H9 (cell line): ENCODE measurements around the gene ROPN1. TPM values are rescaled to one million over a fixed set of nuclear protein-coding genes. Genes with fewer than 3 reads are reported as not detected.

Experiments
- DNase-seq: peaks from one replicate; pipeline ENCODE4 v3.0.0-alpha.2; 2017
- H2AFZ ChIP-seq: one replicate; pipeline ENCODE4 v1.6.1; 2013; ENCODE audit warnings: mild to moderate bottlenecking, low read length, control low read depth, moderate library complexity
- H2AK5ac ChIP-seq: 2 replicates; pipeline ENCODE4 v1.6.1; 2013; ENCODE audit warnings: low read length, control low read depth, mixed read lengths; ENCODE audit not compliant: insufficient read length
- H2BK120ac ChIP-seq: one replicate; pipeline ENCODE4 v1.6.1; 2013; ENCODE audit warnings: low read depth, mild to moderate bottlenecking, low read length, control low read depth, inconsistent platforms; ENCODE audit not compliant: poor library complexity, severe bottlenecking
- H2BK12ac ChIP-seq: 2 replicates; pipeline ENCODE4 v1.6.1; 2013; ENCODE audit warnings: low read length, control low read depth, mixed read lengths, low read depth; ENCODE audit not compliant: insufficient read length
- H2BK15ac ChIP-seq: 2 replicates; pipeline ENCODE4 v1.6.1; 2013; ENCODE audit warnings: low read depth, low read length, control low read depth
- H2BK20ac ChIP-seq: one replicate; pipeline ENCODE4 v1.6.1; 2013; ENCODE audit warnings: low read depth, mild to moderate bottlenecking, low read length, control low read depth, inconsistent platforms; ENCODE audit not compliant: poor library complexity, severe bottlenecking
- H2BK5ac ChIP-seq: 2 replicates; pipeline ENCODE4 v1.6.1; 2013; ENCODE audit warnings: low read length, control low read depth, mixed read lengths; ENCODE audit not compliant: insufficient read length
- H3K14ac ChIP-seq: 2 replicates; pipeline ENCODE4 v1.6.1; 2013; ENCODE audit warnings: low read length, control low read depth; ENCODE audit not compliant: insufficient read depth
- H3K18ac ChIP-seq: 2 replicates; pipeline ENCODE4 v1.6.1; 2013; ENCODE audit warnings: low read depth, mild to moderate bottlenecking, mixed read lengths, low read length, control low read depth; ENCODE audit not compliant: insufficient read length
- H3K23ac ChIP-seq: 2 replicates; pipeline ENCODE4 v1.6.1; 2013; ENCODE audit warnings: low read length, control low read depth, mixed read lengths, low read depth; ENCODE audit not compliant: insufficient read length
- H3K23me2 ChIP-seq: 2 replicates; pipeline ENCODE4 v1.6.1; 2013; ENCODE audit warnings: low read depth, mild to moderate bottlenecking, mixed read lengths, low read length, control low read depth; ENCODE audit not compliant: insufficient read length, poor library complexity, severe bottlenecking
- H3K27ac ChIP-seq: 2 replicates; pipeline ENCODE4 v1.5.1; 2013; ENCODE audit warnings: low read length, control low read depth, mixed read lengths, low read depth; ENCODE audit not compliant: insufficient read length
- H3K27me3 ChIP-seq: 2 replicates; pipeline ENCODE4 v1.6.1; 2013; ENCODE audit warnings: low read length, control low read depth, inconsistent platforms; ENCODE audit not compliant: insufficient read depth
- H3K4ac ChIP-seq: 2 replicates; pipeline ENCODE4 v1.6.1; 2013; ENCODE audit warnings: low read depth, mild to moderate bottlenecking, control low read depth, inconsistent platforms, low read length, moderate library complexity
- H3K4me1 ChIP-seq: 2 replicates; pipeline ENCODE4 v1.6.1; 2013; ENCODE audit warnings: low read length, control low read depth, inconsistent platforms; ENCODE audit not compliant: insufficient read depth
- H3K4me2 ChIP-seq: 2 replicates; pipeline ENCODE4 v1.6.1; 2013; ENCODE audit warnings: low read length, control low read depth, mixed read lengths; ENCODE audit not compliant: insufficient read length, insufficient read depth
- H3K56ac ChIP-seq: 2 replicates; pipeline ENCODE4 v1.6.1; 2013; ENCODE audit warnings: low read depth, mild to moderate bottlenecking, mixed read lengths, low read length, control low read depth; ENCODE audit not compliant: insufficient read length
- H3K79me1 ChIP-seq: 2 replicates; pipeline ENCODE4 v1.6.1; 2013; ENCODE audit warnings: low read depth, mild to moderate bottlenecking, moderate library complexity, low read length, control low read depth, inconsistent platforms; ENCODE audit not compliant: insufficient read depth, poor library complexity, severe bottlenecking
- H3K79me2 ChIP-seq: 2 replicates; pipeline ENCODE4 v1.6.1; 2013; ENCODE audit warnings: low read length, control low read depth, inconsistent platforms; ENCODE audit not compliant: insufficient read depth
- H3K9ac ChIP-seq: 2 replicates; pipeline ENCODE4 v1.6.1; 2013; ENCODE audit warnings: low read length, control low read depth, mixed read lengths; ENCODE audit not compliant: insufficient read length; ENCODE audit errors: extremely low read depth
- H3K9me3 ChIP-seq: one replicate; pipeline ENCODE4 v1.6.1; 2013; ENCODE audit warnings: low read depth, low read length, inconsistent platforms; ENCODE audit not compliant: control insufficient read depth
- H3T11ph ChIP-seq: one replicate; pipeline ENCODE4 v1.6.1; 2013; ENCODE audit warnings: mild to moderate bottlenecking, low read length, control low read depth, inconsistent platforms
- H4K20me1 ChIP-seq: one replicate; pipeline ENCODE4 v1.6.1; 2013; ENCODE audit not compliant: control insufficient read depth, insufficient read length, insufficient read depth
- H4K5ac ChIP-seq: 2 replicates; pipeline ENCODE4 v1.6.1; 2013; ENCODE audit warnings: low read depth, mild to moderate bottlenecking, mixed read lengths, low read length, control low read depth; ENCODE audit not compliant: insufficient read length
- H4K8ac ChIP-seq: replicated peaks from 2 replicates; pipeline ENCODE4 v1.6.1; 2013; ENCODE audit warnings: low read length, control low read depth, mixed read lengths, low read depth; ENCODE audit not compliant: insufficient read length
- H4K91ac ChIP-seq: 2 replicates; pipeline ENCODE4 v1.6.1; 2013; ENCODE audit warnings: low read depth, mild to moderate bottlenecking, moderate library complexity, mixed read lengths, low read length, control low read depth; ENCODE audit not compliant: insufficient read length
- H3K27ac Mint-ChIP-seq, 3 experiments: 2 replicates in 2 of 3; 3 replicates in 1 of 3; pipeline ENCODE4 v1.8.0; 2020 to 2021; ENCODE audit warnings: mixed read lengths in 3 of 3, mild to moderate bottlenecking in 1 of 3, moderate library complexity in 1 of 3
- H3K27me3 Mint-ChIP-seq: 2 replicates; pipeline ENCODE4 v1.8.0; 2021; ENCODE audit warnings: low read depth, mild to moderate bottlenecking, moderate library complexity, mixed read lengths
- H3K36me3 Mint-ChIP-seq, 3 experiments: 2 replicates in 2 of 3; 3 replicates in 1 of 3; pipeline ENCODE4 v1.8.0; 2020 to 2021; ENCODE audit warnings: low read depth in 3 of 3, mixed read lengths in 3 of 3; ENCODE audit not compliant: insufficient read depth in 1 of 3
- H3K4me1 Mint-ChIP-seq, 2 experiments: 2 replicates each; pipeline ENCODE4 v1.8.0; 2020; ENCODE audit warnings: mixed read lengths in 2 of 2
- H3K4me3 Mint-ChIP-seq, 2 experiments: 2 replicates in 1 of 2; 3 replicates in 1 of 2; pipeline ENCODE4 v1.8.0; 2020 to 2021; ENCODE audit warnings: mild to moderate bottlenecking in 2 of 2, mixed read lengths in 2 of 2, moderate library complexity in 1 of 2
- H3K9me3 Mint-ChIP-seq, 2 experiments: 2 replicates in 1 of 2; 3 replicates in 1 of 2; pipeline ENCODE4 v1.8.0; 2020; ENCODE audit warnings: mild to moderate bottlenecking in 2 of 2, mixed read lengths in 2 of 2, moderate library complexity in 1 of 2
- CTCF ChIP-seq: fragments of 200-600 bp; sonication (generic); conservative IDR thresholded peaks from 3 replicates; pipeline ENCODE4 v1.8.0; 2021; ENCODE audit warnings: antibody characterized with exemption, mild to moderate bottlenecking
- WGBS: extraction: QIAGEN DNeasy Blood & Tissue Kit; methylation state at CpG from one replicate; pipeline ENCODE4 v1.1.7; 2013; ENCODE audit warnings: missing lambda C conversion rate, low lambda C conversion rate, mixed read lengths; ENCODE audit not compliant: insufficient read length; ENCODE audit errors: extremely low coverage; 5-methylcytosine and 5-hydroxymethylcytosine counted together
- total RNA-seq: library from RNA; stranded (reverse); gene quantifications from 2 replicates; pipeline ENCODE4 v1.2.1, GENCODE V29; 2021

Gene ROPN1
- total RNA-seq, 1 experiment from 2014 or later: not detected

DNA sequence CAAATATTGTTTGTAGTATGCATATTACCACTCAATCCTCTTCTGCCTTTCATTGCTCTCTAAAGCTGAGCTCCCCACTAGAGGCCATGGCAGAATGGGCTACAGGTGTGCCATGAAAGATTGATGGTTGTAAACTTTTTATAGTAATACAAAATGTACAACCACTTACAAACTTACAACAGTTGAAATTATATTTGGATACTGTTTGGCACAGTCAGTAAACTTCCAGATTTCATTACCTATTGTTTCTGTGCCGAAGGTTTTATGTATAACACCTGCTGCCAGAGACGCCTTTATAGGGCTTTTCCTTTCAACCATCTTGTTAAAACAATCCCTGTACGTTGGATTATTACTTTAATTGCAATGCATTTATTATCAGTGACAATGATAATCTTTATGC, 7.0 kb downstream of the ROPN1 start:
- Histone ChIP-seq H3K14ac (no peak overlapping the region), H3K79me2 (no peaks in the 10 kb centered on the region), H3K9me3 (no peaks in the 10 kb centered on the region), H3K18ac (no peak overlapping the region), H3K23ac (no peak overlapping the region), H4K91ac (no peak overlapping the region), H3K27me3 (peaks cover 7% of the 10 kb centered on the region; the same call in 1 of the 2 replicates), H2BK12ac (no peak overlapping the region), H3K23me2 (no peaks in the 10 kb centered on the region), H4K8ac (no peak overlapping the region), H4K20me1 (no peaks in the 10 kb centered on the region), H2BK120ac (no peak overlapping the region), H3K4me1 (no peaks in the 10 kb centered on the region), H3K4ac (no peak overlapping the region), H3K56ac (no peak overlapping the region), H3T11ph (no peak overlapping the region), H3K4me2 (no peak overlapping the region), H2BK5ac (no peak overlapping the region), H3K27ac (no peak overlapping the region), H2BK20ac (no peak overlapping the region), H2AK5ac (no peak overlapping the region), H2BK15ac (no peak overlapping the region), H3K9ac (no peak overlapping the region), H4K5ac (no peak overlapping the region), H3K79me1 (no peaks in the 10 kb centered on the region), H2AFZ (no peak overlapping the region)
- TF ChIP-seq CTCF: no peak
- Mint-ChIP-seq H3K27me3 (peaks cover 60% of the 10 kb centered on the region), H3K4me1 (peaks cover 8 to 15% of the 10 kb centered on the region in 2 experiments), H3K4me3 (no peak overlapping the region), H3K27ac (no peak overlapping the region), H3K36me3 (no peaks in the 10 kb centered on the region), H3K9me3 (no peaks in the 10 kb centered on the region)
- DNase-seq: no peak
- no CpG with 5 or more reads among the region's 3 CpGs for WGBS
